Measurements from ENCODE around the gene B3GAT3.
A peak's percentile ranks its signal among the peaks of the same experiment; 100 is the strongest.
"Not testable (repeated sequence)": the region's sequence is repeated elsewhere in the genome, so short reads cannot be mapped to it uniquely, and the experiment has no call there.

The B3GAT3 gene

GRCh38 chr11:62603776-62604299 is 17.9 kb downstream of the B3GAT3 start:
- DNase-seq = no peak

DNA sequence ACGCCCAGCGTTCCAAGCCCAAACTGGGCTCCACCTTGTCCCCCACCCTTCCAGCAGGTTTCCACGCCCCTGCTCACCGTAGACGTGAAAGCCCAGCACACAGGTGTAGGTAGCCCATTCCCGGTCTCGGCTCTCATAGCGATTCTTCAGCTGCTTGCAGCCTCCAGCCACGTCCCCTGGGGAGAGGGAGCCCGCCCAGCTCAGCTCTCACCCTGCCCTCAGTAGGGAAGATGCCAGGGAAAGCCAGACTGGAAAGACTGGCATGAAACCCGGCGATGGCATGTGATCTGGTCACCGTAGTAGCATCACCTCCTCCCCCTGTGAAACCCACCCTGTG is 18.7 kb downstream of the B3GAT3 start:
- no peak for DNase-seq

DNA sequence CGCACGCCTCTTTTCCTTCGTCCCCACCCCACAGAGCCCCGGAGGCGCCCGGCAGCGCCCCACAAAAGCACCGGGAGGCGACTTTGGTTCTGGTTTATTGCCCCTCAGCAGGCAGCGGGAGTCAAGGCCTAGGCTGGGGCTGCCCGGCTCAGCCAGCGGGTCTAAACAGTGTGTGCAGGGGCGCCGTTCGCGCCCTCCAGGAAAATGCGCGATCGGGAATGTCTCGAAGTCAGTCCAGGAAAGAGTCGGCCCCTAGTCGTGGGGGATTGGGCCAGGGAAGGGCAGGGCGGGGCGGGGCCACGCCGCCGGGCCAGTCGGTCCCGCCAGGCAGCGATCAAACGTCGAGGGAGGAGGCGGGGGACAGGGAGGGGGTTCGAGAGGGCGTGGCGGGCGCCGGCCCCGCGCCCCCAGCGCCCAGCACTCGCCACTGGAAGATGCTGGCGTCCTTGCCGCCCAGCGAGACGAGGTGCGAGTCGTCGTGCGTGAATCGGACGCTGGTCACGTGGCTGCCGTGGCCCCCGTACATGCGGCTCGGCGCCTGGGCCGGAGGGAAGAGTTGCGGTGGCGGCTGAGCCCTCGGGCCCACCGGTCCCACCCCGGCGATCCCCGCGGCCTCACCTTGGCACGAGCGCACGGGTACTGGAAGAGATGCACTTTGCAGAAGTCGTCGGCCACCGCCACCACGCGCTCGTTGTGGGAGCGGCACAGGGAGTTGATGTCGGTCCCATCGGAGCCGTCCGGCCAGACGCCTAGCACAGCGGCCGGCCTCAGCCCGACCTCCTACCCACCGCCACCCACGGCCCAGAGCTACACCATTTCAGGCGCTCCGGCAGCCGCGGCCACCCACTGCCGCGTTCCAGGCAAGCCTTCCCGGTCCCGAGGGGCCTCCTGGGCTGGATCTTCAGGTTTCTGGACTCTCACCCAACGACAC is 19.4 kb downstream of the B3GAT3 start:
- no peak for DNase-seq

GRCh38 chr11:62601372-62602140 is 20.2 kb downstream of the B3GAT3 start, which contains the start of gene MTA2:
Gene MTA2 (minus strand): TSS chr11:62601865. CDS start chr11:62601450, 415 bp downstream.
- peak; percentile 95 for DNase-seq

DNA sequence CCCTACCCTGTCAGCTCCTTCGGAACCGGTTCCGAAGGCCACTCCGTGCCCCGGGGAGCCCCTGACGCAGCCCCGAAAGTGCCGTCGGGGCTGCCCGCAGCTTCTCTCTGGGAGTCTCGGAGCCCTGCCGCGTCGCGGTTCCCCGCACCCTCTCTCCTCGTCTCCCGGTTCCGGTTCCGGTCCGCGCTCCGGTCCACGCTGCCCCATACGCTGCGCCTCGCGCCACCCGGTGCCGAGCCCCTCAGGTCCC is 20.7 kb downstream of the B3GAT3 start:
- DNase-seq = no peak

- DNase-seq = no peak
Measured at GRCh38 chr11:62600367-62601121, 21.2 kb downstream of the B3GAT3 start.

GRCh38 chr11:62599901-62600300 is 21.9 kb downstream of the B3GAT3 start:
- DNase-seq = no peak

- DNase-seq = peak; percentile 43
Measured at GRCh38 chr11:62599069-62599696, 22.6 kb downstream of the B3GAT3 start.

- DNase-seq = no peak
Measured at GRCh38 chr11:62595124-62595523, 26.7 kb downstream of the B3GAT3 start.

DNA sequence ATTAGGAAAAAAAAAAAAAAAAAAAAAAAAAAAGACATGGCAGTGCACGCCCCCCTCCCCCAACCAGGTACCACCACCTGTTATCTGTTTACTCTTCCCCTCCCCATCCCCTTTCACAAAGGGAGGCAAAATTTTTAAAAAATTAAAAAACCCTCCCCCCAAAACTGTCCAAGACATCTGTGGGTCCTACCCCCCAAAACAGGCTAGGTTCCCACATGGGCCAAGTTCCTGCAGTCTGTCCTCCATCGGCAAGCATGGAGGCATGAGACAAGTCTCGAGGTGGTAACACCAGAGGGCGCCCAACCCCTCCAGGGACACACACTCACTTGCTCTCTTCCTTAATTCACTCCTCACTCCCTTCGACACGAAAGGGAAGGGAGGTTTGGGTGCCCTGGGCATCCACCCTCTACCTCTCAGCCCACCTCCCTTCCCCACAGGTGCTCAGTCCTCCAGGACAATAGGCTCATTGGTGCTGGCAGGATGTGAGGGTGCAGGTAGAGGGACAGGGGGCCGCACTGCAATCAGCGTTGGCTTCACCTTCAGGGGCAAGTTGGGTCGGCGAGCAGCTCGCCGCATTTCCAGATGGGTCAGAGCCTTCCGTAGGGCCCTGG is 28.2 kb downstream of the B3GAT3 start:
- no peak for DNase-seq

DNA sequence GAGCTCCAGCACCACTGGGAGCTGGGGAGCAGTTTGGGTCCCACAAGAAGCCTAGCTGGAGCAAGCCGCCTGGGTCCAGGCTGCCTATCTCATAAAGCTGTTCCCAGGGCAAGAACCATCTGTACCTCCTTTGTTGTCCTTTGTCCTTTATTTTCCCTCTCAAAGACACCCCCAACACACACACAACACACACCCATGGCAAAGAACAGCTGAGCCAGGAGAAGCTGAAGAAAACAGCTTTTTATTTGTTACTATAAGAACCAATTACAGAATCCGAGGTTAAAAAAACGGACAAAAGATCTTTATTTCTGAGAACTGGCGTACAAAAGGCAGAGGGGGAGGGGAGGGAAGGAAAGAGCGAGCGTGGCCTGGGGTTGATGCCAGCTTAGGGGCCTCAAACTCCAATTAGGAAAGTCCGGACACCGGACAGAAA is 28.8 kb downstream of the B3GAT3 start:
- DNase-seq = no peak

- no peak for DNase-seq
Measured at GRCh38 chr11:62592146-62592815, 29.5 kb downstream of the B3GAT3 start.

- DNase-seq = peak; percentile 92
Measured at GRCh38 chr11:62591448-62592145, 30.2 kb downstream of the B3GAT3 start, which contains the start of gene TUT1. Gene TUT1 (minus strand): TSS chr11:62591523. CDS start chr11:62591485, 38 bp downstream.

- no peak for DNase-seq
Measured at GRCh38 chr11:62588966-62589637, 32.7 kb downstream of the B3GAT3 start.

DNA sequence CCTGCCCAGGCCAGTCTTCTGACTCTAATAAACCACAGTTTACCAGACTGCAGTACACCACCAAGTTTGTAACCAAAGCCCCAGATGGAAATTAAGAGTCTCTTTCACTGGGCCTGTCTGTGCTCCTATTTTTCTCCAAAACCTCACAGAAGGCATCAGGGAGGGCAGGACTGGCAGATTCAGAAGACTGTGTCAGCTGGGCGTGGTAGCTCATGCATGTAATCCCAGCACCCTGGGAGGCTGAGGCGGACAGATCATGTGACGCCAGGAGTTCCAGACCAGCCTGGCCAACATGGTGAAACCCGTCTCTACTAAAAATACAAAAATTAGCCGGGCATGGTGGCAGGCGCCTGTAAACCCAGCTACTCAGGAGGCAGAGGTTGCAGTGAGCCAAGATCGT is 36.4 kb downstream of the B3GAT3 start:
- not testable (repeated sequence) for DNase-seq

DNA sequence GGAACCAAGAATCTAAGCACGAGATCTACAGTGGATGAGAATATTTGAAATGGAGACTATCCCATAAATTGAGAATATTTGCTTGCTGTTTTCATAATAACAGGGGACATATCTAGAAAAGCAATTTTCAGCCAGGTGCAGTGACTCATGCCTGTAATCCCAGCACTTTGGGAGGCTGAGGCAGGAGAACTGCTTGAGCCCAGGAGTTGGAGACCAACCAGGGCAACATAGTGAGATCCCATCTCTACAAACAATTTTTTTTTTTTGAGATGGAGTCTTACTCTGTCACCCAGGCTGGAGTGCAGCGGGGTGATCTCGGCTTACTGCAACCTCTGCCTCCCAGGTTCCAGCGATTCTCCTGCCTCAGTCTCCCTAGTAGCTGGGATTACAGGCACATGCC is 40.1 kb downstream of the B3GAT3 start:
- DNase-seq = not testable (repeated sequence)

- DNase-seq = no peak
Measured at GRCh38 chr11:62580959-62581715, 40.6 kb downstream of the B3GAT3 start.

DNA sequence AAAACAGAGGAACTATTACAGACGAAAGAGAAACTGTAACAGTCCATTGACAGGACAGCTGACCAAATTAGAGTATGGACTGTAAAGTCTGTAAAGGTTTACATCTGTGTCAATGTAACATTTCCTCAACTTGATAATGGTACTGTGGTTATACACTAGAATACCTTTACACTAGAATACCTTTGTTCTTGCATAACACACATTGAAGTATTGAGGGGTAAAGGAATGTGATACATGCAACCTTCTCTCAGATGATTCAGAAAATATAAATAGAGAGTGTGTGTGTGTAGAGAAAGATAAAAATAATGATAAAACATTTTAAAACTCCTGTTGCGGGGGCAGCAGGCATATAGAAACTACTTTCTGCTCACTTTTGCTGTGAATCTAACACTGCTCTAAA is 42.5 kb downstream of the B3GAT3 start:
- DNase-seq = no peak

GRCh38 chr11:62578541-62578940 is 43.2 kb downstream of the B3GAT3 start:
- DNase-seq = no peak

Data from GOT3 (cell line).